22Rv1 (cell line): ENCODE measurements around the gene NADK2.

ENCODE experiments used
- CTCF ChIP-seq: fragments of 450-650 bp; IDR thresholded peaks from 2 replicates; pipeline ENCODE4 v1.5.1; 2017; ENCODE audit warnings: mild to moderate bottlenecking
- ZFX ChIP-seq: fragments of 450-650 bp; IDR thresholded peaks from 2 replicates; pipeline ENCODE4 v1.6.1; 2017; ENCODE audit warnings: antibody characterized with exemption, borderline replicate concordance

DNA sequence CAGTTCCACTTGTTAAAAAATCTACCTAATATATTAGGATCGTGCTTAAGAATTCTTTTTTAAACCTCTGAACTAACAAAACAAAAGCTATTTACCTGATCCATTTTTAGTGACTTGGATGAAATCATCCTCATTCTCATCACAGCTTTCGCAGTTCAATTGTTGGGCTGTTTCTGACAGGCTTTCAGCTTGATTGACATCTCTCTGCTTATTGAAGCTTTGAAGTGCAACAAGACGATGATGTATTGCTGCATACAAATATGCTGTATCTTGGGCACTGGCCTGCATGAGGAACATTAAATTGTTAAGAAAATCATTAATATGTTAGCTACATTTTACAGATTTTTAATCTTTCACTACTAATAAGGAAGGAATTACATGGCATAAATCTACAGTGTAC is 9.5 kb upstream of the NADK2 start:
- no peak for TF ChIP-seq CTCF
- TF ChIP-seq ZFX = no peak
